ENCODE results near the gene WNT4. TPM values are rescaled to one million over a fixed set of nuclear protein-coding genes. Genes with fewer than 3 reads are reported as not detected.

Gene WNT4
- total and polyA plus RNA-seq, 2 donors (not counting 1 experiment from before 2014, with no cell fraction given): not detected

GRCh38 chr1:22157359-22157966, 14.6 kb upstream of the WNT4 start:
- Histone ChIP-seq H3K36me3 (replicated peaks in 1 of 2; ENCODE audit: control extremely low read depth in 1 of 2, control insufficient read depth in 1 of 2, extremely low read depth in 1 of 2, insufficient read depth in 2 of 2, low read length in 1 of 2) (no peaks in the 10 kb centered on the region), H3K4me1 (ENCODE audit: control insufficient read depth in 2 of 2, insufficient read depth in 2 of 2, low read length in 2 of 2) (no peaks in the 10 kb centered on the region), H3K9me3 (ENCODE audit: control extremely low read depth in 1 of 3, control insufficient read depth in 2 of 3, insufficient read depth in 1 of 3, low read length in 2 of 3) (no peaks in the 10 kb centered on the region), H3K79me2 (ENCODE audit: control insufficient read depth, insufficient read depth, low read length) (no peaks in the 10 kb centered on the region), H3K4me3 (ENCODE audit: control extremely low read depth in 1 of 5, extremely low read depth in 1 of 5, insufficient read depth in 1 of 5, low read depth in 2 of 5, low read length in 4 of 5) (no peak overlapping the region), H3K27ac (ENCODE audit: low read length in 2 of 2) (no peak overlapping the region), H3K9ac (ENCODE audit: low read length) (no peak overlapping the region), H4K20me1 (ENCODE audit: control insufficient read depth, insufficient read depth, low read length, poor library complexity, severe bottlenecking) (no peaks in the 10 kb centered on the region), H3K27me3 (replicated peaks in 1 of 4; ENCODE audit: control extremely low read depth in 1 of 4, control insufficient read depth in 3 of 4, insufficient read depth in 4 of 4, low read length in 3 of 4) (peaks cover 0 to 4% (median 0%) of the 10 kb centered on the region in 4 experiments), H2AFZ (ENCODE audit: insufficient read depth, low read depth, low read length, poor library complexity, severe bottlenecking) (no peak overlapping the region), H3K4me2 (replicated peaks; ENCODE audit: low read depth, low read length, poor library complexity, severe bottlenecking) (no peak overlapping the region)
- Mint-ChIP-seq H3K9me3 (ENCODE audit: insufficient read depth) (no peaks in the 10 kb centered on the region), H3K4me3 (no peak overlapping the region), H3K27ac (no peak overlapping the region), H3K4me1 (no peaks in the 10 kb centered on the region), H3K27me3 (peaks cover 19% of the 10 kb centered on the region)
- no peak for ATAC-seq (ENCODE audit: low read depth)
- no peak for DNase-seq
- intact Hi-C loops (cut with micrococcal nuclease): no loop called here
- WGBS (ENCODE audit: insufficient coverage): 82% methylated on average over 7 of the region's 9 CpGs
- ChIA-PET CTCF (no interaction called here), POLR2A (no interaction called here)
- TF ChIP-seq CTCF (IDR thresholded peaks at IDR 0.05): no peak
- no peak for TF ChIP-seq EZH2 (IDR thresholded peaks at IDR 0.05; ENCODE audit: borderline replicate concordance, insufficient read depth, low read depth, low read length, poor library complexity, severe bottlenecking)

- H3K9me3 Mint-ChIP-seq (ENCODE audit: insufficient read depth): no peaks in the 10 kb centered on the region
- TF ChIP-seq CTCF (IDR thresholded peaks at IDR 0.05) (no peak), EZH2 (IDR thresholded peaks at IDR 0.05; ENCODE audit: borderline replicate concordance, insufficient read depth, low read depth, low read length, poor library complexity, severe bottlenecking) (no peak)
- POLR2A ChIA-PET: no interaction called here
- intact Hi-C loops (cut with micrococcal nuclease): no loop called here
- no peak overlapping the region for H3K4me3 ChIP-seq (ENCODE audit: control extremely low read depth in 1 of 5, extremely low read depth in 1 of 5, insufficient read depth in 1 of 5, low read depth in 2 of 5, low read length in 4 of 5)
- no peak for DNase-seq
- H2AFZ ChIP-seq (ENCODE audit: insufficient read depth, low read depth, low read length, poor library complexity, severe bottlenecking): no peak overlapping the region
- H3K27ac ChIP-seq (ENCODE audit: low read length in 2 of 2): no peak overlapping the region
- ATAC-seq (ENCODE audit: low read depth): no peak
- WGBS (ENCODE audit: insufficient coverage): 50% methylated on average over 1 of the region's 4 CpGs
- no peak overlapping the region for H3K9ac ChIP-seq (ENCODE audit: low read length)
- H3K4me1 ChIP-seq (ENCODE audit: control insufficient read depth in 2 of 2, insufficient read depth in 2 of 2, low read length in 2 of 2): no peaks in the 10 kb centered on the region
- CTCF ChIA-PET: no interaction called here
- H3K27ac Mint-ChIP-seq: no peak overlapping the region
- no peaks in the 10 kb centered on the region for H3K4me1 Mint-ChIP-seq
- no peak overlapping the region for H3K4me2 ChIP-seq (replicated peaks; ENCODE audit: low read depth, low read length, poor library complexity, severe bottlenecking)
- no peak overlapping the region for H3K4me3 Mint-ChIP-seq
- H3K27me3 Mint-ChIP-seq: peaks cover 19% of the 10 kb centered on the region
- no peaks in the 10 kb centered on the region for H4K20me1 ChIP-seq (ENCODE audit: control insufficient read depth, insufficient read depth, low read length, poor library complexity, severe bottlenecking)
- H3K9me3 ChIP-seq (ENCODE audit: control extremely low read depth in 1 of 3, control insufficient read depth in 2 of 3, insufficient read depth in 1 of 3, low read length in 2 of 3): no peaks in the 10 kb centered on the region
- H3K27me3 ChIP-seq (replicated peaks in 1 of 4; ENCODE audit: control extremely low read depth in 1 of 4, control insufficient read depth in 3 of 4, insufficient read depth in 4 of 4, low read length in 3 of 4): peaks cover 0 to 4% (median 0%) of the 10 kb centered on the region in 4 experiments
- H3K36me3 ChIP-seq (replicated peaks in 1 of 2; ENCODE audit: control extremely low read depth in 1 of 2, control insufficient read depth in 1 of 2, extremely low read depth in 1 of 2, insufficient read depth in 2 of 2, low read length in 1 of 2): no peaks in the 10 kb centered on the region
- no peaks in the 10 kb centered on the region for H3K79me2 ChIP-seq (ENCODE audit: control insufficient read depth, insufficient read depth, low read length)
Observed at GRCh38 chr1:22155517-22155916, 12.6 kb upstream of the WNT4 start.
